SU-DHL-6 (cell line): ENCODE measurements around the gene COA8.

Experiments
- EZH2phosphoT487 ChIP-seq: fragments of 200-600 bp; sonication (generic), shearing (Covaris generic); conservative IDR thresholded peaks from 2 replicates; pipeline ENCODE4 v1.6.1; 2018; ENCODE audit warnings: mild to moderate bottlenecking, antibody characterized with exemption, low read length, moderate library complexity, mixed read lengths
- TF ChIP-seq, protein P1 (sequence below): fragments of 200-600 bp; sonication (generic); IDR thresholded peaks from one replicate; pipeline ENCODE4 v1.5.1; 2017; ENCODE audit warnings: antibody characterized with exemption, mild to moderate bottlenecking, low read length, moderate library complexity; ENCODE audit not compliant: insufficient read depth, poor library complexity, severe bottlenecking

DNA sequence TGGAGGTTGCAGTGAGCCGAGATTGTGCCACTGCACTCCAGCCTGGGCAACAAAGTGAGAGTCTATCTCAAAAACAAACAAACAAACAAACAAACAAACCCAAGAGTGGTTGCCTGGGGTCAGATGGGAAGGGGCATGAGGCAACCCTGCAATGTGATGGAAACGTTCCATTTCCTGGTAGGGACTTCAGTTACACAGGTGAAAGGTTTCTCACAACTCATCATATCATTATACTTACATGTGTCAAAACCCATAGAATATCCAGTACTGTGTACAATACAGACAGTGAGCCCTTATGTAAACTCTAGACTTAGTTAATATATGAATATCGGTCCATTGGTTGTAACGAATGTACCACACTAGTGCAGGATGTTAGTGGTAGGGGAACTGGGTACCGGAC lies 59.1 kb downstream of the COA8 start:
- TF ChIP-seq, protein P1, sequence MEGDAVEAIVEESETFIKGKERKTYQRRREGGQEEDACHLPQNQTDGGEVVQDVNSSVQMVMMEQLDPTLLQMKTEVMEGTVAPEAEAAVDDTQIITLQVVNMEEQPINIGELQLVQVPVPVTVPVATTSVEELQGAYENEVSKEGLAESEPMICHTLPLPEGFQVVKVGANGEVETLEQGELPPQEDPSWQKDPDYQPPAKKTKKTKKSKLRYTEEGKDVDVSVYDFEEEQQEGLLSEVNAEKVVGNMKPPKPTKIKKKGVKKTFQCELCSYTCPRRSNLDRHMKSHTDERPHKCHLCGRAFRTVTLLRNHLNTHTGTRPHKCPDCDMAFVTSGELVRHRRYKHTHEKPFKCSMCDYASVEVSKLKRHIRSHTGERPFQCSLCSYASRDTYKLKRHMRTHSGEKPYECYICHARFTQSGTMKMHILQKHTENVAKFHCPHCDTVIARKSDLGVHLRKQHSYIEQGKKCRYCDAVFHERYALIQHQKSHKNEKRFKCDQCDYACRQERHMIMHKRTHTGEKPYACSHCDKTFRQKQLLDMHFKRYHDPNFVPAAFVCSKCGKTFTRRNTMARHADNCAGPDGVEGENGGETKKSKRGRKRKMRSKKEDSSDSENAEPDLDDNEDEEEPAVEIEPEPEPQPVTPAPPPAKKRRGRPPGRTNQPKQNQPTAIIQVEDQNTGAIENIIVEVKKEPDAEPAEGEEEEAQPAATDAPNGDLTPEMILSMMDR, result no peak
- no peak for TF ChIP-seq EZH2phosphoT487
